Mesenchymal stem cell (in vitro differentiated cells and primary cell): ENCODE data around the gene PLLP.

ENCODE experiments used
- DNase-seq: peaks from one replicate; pipeline ENCODE4 v3.0.0-alpha.2; 2013
- H2AFZ ChIP-seq: one replicate; pipeline ENCODE4 v1.6.1; 2013; ENCODE audit warnings: low read depth, mild to moderate bottlenecking, control low read depth, inconsistent platforms, low read length, moderate library complexity
- H2AK5ac ChIP-seq: 2 replicates; pipeline ENCODE4 v1.6.1; 2013; ENCODE audit warnings: low read length, moderate library complexity, mild to moderate bottlenecking, inconsistent platforms; ENCODE audit not compliant: severe bottlenecking
- H2BK120ac ChIP-seq: one replicate; pipeline ENCODE4 v1.6.1; 2013; ENCODE audit warnings: low read depth, mild to moderate bottlenecking, inconsistent platforms, low read length, moderate library complexity
- H2BK12ac ChIP-seq, 2 experiments: one replicate each; pipeline ENCODE4 v1.6.1; 2013; ENCODE audit warnings: inconsistent platforms in 2 of 2, low read length in 2 of 2, mild to moderate bottlenecking in 2 of 2, moderate library complexity in 2 of 2, control low read depth in 1 of 2
- H2BK15ac ChIP-seq: one replicate; pipeline ENCODE4 v1.6.1; 2013; ENCODE audit warnings: mild to moderate bottlenecking, low read depth, inconsistent platforms; ENCODE audit not compliant: poor library complexity, severe bottlenecking
- H2BK5ac ChIP-seq: 2 replicates; pipeline ENCODE4 v1.6.1; 2013; ENCODE audit warnings: low read depth, mild to moderate bottlenecking, low read length, control low read depth, inconsistent platforms; ENCODE audit not compliant: poor library complexity, severe bottlenecking
- H3K14ac ChIP-seq, 2 experiments: one replicate each; pipeline ENCODE4 v1.6.1; 2013; ENCODE audit warnings: inconsistent platforms in 2 of 2, low read length in 2 of 2, control low read depth in 1 of 2, mild to moderate bottlenecking in 1 of 2, moderate library complexity in 1 of 2
- H3K18ac ChIP-seq, 2 experiments: one replicate each; pipeline ENCODE4 v1.6.1; 2013; ENCODE audit warnings: inconsistent platforms in 2 of 2, low read length in 2 of 2, control low read depth in 1 of 2, low read depth in 1 of 2, mild to moderate bottlenecking in 1 of 2
- H3K23ac ChIP-seq, 2 experiments: one replicate each; pipeline ENCODE4 v1.6.1; 2013; ENCODE audit warnings: inconsistent platforms in 2 of 2, low read length in 2 of 2, mild to moderate bottlenecking in 2 of 2, moderate library complexity in 2 of 2, control low read depth in 1 of 2
- H3K27ac ChIP-seq: 2 replicates; pipeline ENCODE4 v1.5.1; 2013; ENCODE audit warnings: mild to moderate bottlenecking, moderate library complexity, low read length, control low read depth, inconsistent platforms; ENCODE audit not compliant: poor library complexity, severe bottlenecking
- H3K27me3 ChIP-seq, 2 experiments: 2 replicates each; pipeline versions ENCODE4 v1.6.1 to v1.7.0; 2013; ENCODE audit warnings: low read length in 2 of 2, mild to moderate bottlenecking in 2 of 2, moderate library complexity in 2 of 2, control low read depth in 1 of 2, inconsistent platforms in 1 of 2; ENCODE audit not compliant: control insufficient read depth in 1 of 2, insufficient read depth in 1 of 2
- H3K36me3 ChIP-seq, 2 experiments: 2 replicates each; pipeline versions ENCODE4 v1.6.1 to v1.7.0; 2013; ENCODE audit warnings: low read length in 2 of 2, control low read depth in 1 of 2, inconsistent platforms in 1 of 2, low read depth in 1 of 2, mild to moderate bottlenecking in 1 of 2; ENCODE audit not compliant: insufficient read depth in 2 of 2, control insufficient read depth in 1 of 2
- H3K4ac ChIP-seq, 2 experiments: one replicate each; pipeline ENCODE4 v1.6.1; 2013; ENCODE audit warnings: inconsistent platforms in 2 of 2, low read length in 2 of 2, mild to moderate bottlenecking in 2 of 2, moderate library complexity in 2 of 2, control low read depth in 1 of 2, low read depth in 1 of 2
- H3K4me1 ChIP-seq: 2 replicates; pipeline ENCODE4 v1.6.1; 2013; ENCODE audit warnings: low read depth, low read length, control low read depth; ENCODE audit not compliant: control insufficient read depth, insufficient read depth
- H3K4me2 ChIP-seq: 2 replicates; pipeline ENCODE4 v1.6.1; 2013; ENCODE audit warnings: low read length, mild to moderate bottlenecking, inconsistent platforms; ENCODE audit not compliant: poor library complexity, severe bottlenecking
- H3K4me3 ChIP-seq, 2 experiments: 2 replicates each; pipeline versions ENCODE4 v1.5.1 to v1.7.0; 2013; ENCODE audit warnings: low read length in 2 of 2, mild to moderate bottlenecking in 2 of 2, control low read depth in 1 of 2, low read depth in 1 of 2; ENCODE audit not compliant: insufficient read depth in 1 of 2
- H3K79me1 ChIP-seq: replicated peaks from 2 replicates; pipeline ENCODE4 v1.6.1; 2013; ENCODE audit warnings: mild to moderate bottlenecking, control low read depth, low read length, inconsistent platforms; ENCODE audit not compliant: poor library complexity, severe bottlenecking
- H3K9ac ChIP-seq: 2 replicates; pipeline ENCODE4 v1.7.0; 2013; ENCODE audit warnings: mild to moderate bottlenecking, low read length, moderate library complexity
- H3K9me3 ChIP-seq: 2 replicates; pipeline ENCODE4 v1.7.0; 2013; ENCODE audit warnings: mild to moderate bottlenecking, low read length; ENCODE audit not compliant: control insufficient read depth
- H4K8ac ChIP-seq: one replicate; pipeline ENCODE4 v1.6.1; 2013; ENCODE audit warnings: inconsistent platforms, mild to moderate bottlenecking, low read length, moderate library complexity
- H4K91ac ChIP-seq: one replicate; pipeline ENCODE4 v1.6.1; 2013; ENCODE audit warnings: mild to moderate bottlenecking, low read length, inconsistent platforms
- WGBS: methylation state at CpG from one replicate; pipeline ENCODE4 v1.1.7; 2013; ENCODE audit warnings: mixed read lengths; 5-methylcytosine and 5-hydroxymethylcytosine counted together

Gene PLLP

GRCh38 chr16:57266531-57267260 is 17.8 kb downstream of the PLLP start:
- H3K4me2 ChIP-seq: no peak overlapping the region
- no peaks in the 10 kb centered on the region for H3K36me3 ChIP-seq
- H3K79me1 ChIP-seq: no peaks in the 10 kb centered on the region
- no peak overlapping the region for H3K18ac ChIP-seq
- H3K9me3 ChIP-seq: no peaks in the 10 kb centered on the region
- no peak overlapping the region for H3K4me3 ChIP-seq
- no peak overlapping the region for H2BK5ac ChIP-seq
- H2AK5ac ChIP-seq: no peak overlapping the region
- no peak overlapping the region for H3K23ac ChIP-seq
- H2BK15ac ChIP-seq: no peak overlapping the region
- no peak overlapping the region for H2BK120ac ChIP-seq
- no peak overlapping the region for H3K4ac ChIP-seq
- no peak overlapping the region for H3K14ac ChIP-seq
- peaks cover 0 to 21% of the 10 kb centered on the region in 2 experiments for H3K27me3 ChIP-seq
- peaks cover 25% of the 10 kb centered on the region for H3K4me1 ChIP-seq
- H4K8ac ChIP-seq: no peak overlapping the region
- no peak overlapping the region for H3K27ac ChIP-seq
- WGBS: 65% methylated on average over 6 of the region's 6 CpGs
- H4K91ac ChIP-seq: no peak overlapping the region
- H2AFZ ChIP-seq: no peak overlapping the region
- peak overlapping the region; percentile 41 for H3K9ac ChIP-seq
- H2BK12ac ChIP-seq: no peak overlapping the region
- DNase-seq: no peak

- Histone ChIP-seq H3K4ac (no peak overlapping the region), H3K79me1 (no peaks in the 10 kb centered on the region), H3K18ac (no peak overlapping the region), H3K4me2 (no peak overlapping the region), H2AFZ (no peak overlapping the region), H2BK5ac (no peak overlapping the region), H3K9ac (peak overlapping the region; percentile 41), H3K36me3 (no peaks in the 10 kb centered on the region), H2AK5ac (no peak overlapping the region), H4K91ac (no peak overlapping the region), H2BK12ac (no peak overlapping the region), H3K23ac (no peak overlapping the region), H2BK120ac (no peak overlapping the region), H3K14ac (no peak overlapping the region), H2BK15ac (no peak overlapping the region), H4K8ac (no peak overlapping the region), H3K4me3 (no peak overlapping the region), H3K27me3 (peaks cover 0 to 21% of the 10 kb centered on the region in 2 experiments), H3K9me3 (no peaks in the 10 kb centered on the region), H3K4me1 (peaks cover 25% of the 10 kb centered on the region), H3K27ac (no peak overlapping the region)
- DNase-seq: no peak
- 84% methylated on average over 16 of the region's 16 CpGs for WGBS
These were observed 18.5 kb downstream of the PLLP start for GRCh38 chr16:57265850-57266530.

- 92% methylated on average over 10 of the region's 11 CpGs for WGBS
- no peak for DNase-seq
- Histone ChIP-seq H3K4me1 (peaks cover 24% of the 10 kb centered on the region), H2BK15ac (no peak overlapping the region), H2BK120ac (no peak overlapping the region), H3K9me3 (no peaks in the 10 kb centered on the region), H3K27me3 (peaks cover 0 to 17% of the 10 kb centered on the region in 2 experiments), H3K27ac (no peak overlapping the region), H2BK5ac (no peak overlapping the region), H3K4ac (no peak overlapping the region), H3K4me3 (no peak overlapping the region), H3K36me3 (no peaks in the 10 kb centered on the region), H4K91ac (no peak overlapping the region), H3K18ac (no peak overlapping the region), H3K4me2 (no peak overlapping the region), H4K8ac (no peak overlapping the region), H3K79me1 (no peaks in the 10 kb centered on the region), H2AK5ac (peak overlapping the region; percentile 76), H3K14ac (peak overlapping the region in 1 of 2 experiments; percentile 79), H3K23ac (no peak overlapping the region), H3K9ac (no peak overlapping the region), H2AFZ (no peak overlapping the region), H2BK12ac (no peak overlapping the region)
These were observed 19.5 kb downstream of the PLLP start for GRCh38 chr16:57264950-57265371.

DNA sequence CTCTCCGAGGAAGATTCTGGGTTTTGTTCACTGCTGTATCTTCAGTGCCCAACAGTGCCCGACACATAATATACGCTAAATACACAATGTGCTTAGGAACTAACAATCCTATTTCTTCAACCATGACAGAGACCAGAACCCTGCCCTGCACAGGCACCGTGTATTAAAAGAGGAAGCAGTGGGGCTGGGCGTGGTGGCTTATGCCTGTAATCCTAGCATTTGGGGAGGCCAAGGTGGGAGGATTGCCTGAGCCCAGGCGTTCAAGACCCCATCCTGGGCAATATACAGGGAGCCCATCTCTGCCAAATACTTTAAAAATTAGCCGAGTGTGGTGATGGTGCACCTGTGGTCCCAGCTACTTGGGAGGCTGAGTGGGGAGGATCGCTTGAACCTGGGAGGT is 20.1 kb downstream of the PLLP start:
- 94% methylated on average over 6 of the region's 8 CpGs for WGBS
- DNase-seq: no peak
- Histone ChIP-seq H2BK120ac (no peak overlapping the region), H2BK5ac (no peak overlapping the region), H2AFZ (no peak overlapping the region), H2AK5ac (no peak overlapping the region), H3K4me2 (no peak overlapping the region), H2BK12ac (no peak overlapping the region), H3K23ac (no peak overlapping the region), H3K14ac (no peak overlapping the region), H3K36me3 (no peaks in the 10 kb centered on the region), H3K4me1 (peaks cover 23% of the 10 kb centered on the region), H3K9ac (no peak overlapping the region), H2BK15ac (no peak overlapping the region), H3K4me3 (no peak overlapping the region), H3K79me1 (no peaks in the 10 kb centered on the region), H3K27ac (no peak overlapping the region), H3K4ac (no peak overlapping the region), H4K91ac (no peak overlapping the region), H4K8ac (no peak overlapping the region), H3K27me3 (peaks cover 0 to 17% of the 10 kb centered on the region in 2 experiments), H3K9me3 (no peaks in the 10 kb centered on the region), H3K18ac (no peak overlapping the region)
